HS-5 (cell line): ENCODE results near the gene NTSR1.
"Not testable (repeated sequence)": the region's sequence is repeated elsewhere in the genome, so short reads cannot be mapped to it uniquely, and the experiment has no call there.

Source experiments
- DNase-seq: peaks from one replicate; pipeline ENCODE4 v3.0.0-alpha.2; 2012; ENCODE audit warnings: low read depth

The NTSR1 gene

DNA sequence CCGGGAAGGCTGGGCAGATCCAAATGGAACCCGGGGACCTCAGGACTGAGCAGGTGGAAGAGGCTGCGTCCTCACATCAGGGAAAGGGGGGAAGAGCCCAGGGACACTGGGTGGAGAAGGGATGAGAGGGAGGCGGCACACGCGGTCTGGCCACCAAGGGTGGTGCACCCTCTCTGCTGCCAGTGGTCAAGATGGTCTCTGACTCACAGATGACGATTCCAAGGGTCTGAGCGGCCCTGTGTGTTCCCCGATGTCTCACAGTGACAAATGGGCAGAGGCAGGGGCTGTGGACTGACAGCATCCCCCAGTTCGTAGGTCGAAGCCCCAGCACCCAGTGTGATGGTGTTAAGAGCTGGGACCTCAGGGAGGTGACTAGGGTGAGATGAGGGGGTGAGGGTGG is 34.3 kb upstream of the NTSR1 start:
- no peak for DNase-seq

DNA sequence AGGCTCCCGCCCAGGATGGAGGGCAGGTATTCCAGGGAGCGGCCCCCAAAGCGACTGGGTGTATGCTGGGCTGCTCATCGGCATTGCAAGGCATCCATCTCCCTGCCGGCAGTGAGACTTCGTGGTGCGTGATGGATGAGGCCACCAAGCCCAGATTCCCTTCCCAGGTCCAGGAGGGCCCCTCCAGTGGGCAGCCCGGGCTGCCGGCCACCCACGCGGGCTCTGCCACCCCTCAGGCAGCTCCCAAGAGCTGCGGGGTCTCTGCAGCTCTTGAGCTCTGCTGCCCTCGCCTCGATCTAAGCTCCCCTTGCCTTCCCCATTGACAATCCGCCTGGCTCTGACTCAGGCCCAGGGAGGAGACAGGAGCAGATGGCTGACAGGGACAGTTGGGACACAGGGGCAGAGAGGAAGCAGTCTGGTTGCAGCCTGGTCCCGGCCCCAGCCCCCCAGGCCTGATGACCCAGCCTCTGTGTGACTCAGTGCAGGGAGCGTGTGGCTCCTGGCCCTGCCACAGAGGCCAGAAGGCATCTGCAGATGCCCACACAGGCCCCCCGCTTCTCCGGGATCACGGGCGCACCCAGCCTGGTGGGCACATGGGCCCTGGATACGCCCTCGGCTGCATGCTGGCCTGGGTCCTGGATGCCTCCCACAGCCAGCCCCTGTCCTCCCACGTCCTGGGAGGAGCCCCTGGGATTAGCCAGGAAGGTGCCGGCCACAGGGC is 33.3 kb upstream of the NTSR1 start:
- DNase-seq = no peak

GRCh38 chr20:62675877-62676260 is 32.8 kb upstream of the NTSR1 start:
- no peak for DNase-seq

DNA sequence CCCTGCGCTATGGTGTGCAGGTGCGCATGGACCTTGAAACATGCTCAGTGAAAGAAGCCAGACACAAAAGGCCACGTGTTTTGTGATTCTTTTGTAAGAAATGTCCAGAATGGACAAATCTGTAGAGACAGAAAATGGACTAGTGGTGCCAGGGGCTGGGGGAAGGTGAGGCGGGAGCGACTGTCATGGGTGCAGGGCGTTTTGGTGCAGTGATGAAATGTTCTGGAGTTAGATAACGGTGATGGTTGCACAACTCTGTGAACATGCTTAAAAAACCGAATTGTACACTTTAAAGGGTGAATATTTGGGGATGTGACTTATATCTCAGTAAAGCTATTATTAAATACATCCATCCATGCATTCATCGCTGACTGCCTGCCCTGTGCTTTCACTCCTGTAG is 31.7 kb upstream of the NTSR1 start:
- DNase-seq = no peak

GRCh38 chr20:62677678-62678077 is 31.0 kb upstream of the NTSR1 start:
- no peak for DNase-seq

DNA sequence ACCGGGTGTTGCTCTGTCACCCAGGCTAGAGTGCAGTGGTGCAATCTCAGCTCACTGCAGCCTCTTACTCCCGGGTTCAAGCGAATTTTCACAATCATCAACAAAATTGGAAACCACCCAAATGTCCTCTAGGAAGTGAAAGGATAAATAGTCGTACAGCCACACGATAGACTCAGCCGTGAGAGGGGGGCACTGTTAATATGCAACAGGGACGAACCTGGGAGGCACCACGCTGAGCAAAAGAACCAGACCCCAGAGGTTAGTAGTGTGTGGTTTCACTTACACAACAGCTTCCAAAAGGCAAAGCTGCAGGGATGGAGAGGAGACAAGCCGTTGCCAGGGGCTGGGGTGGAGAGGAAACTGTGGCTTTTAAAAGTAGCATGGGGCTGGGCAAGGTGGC is 30.1 kb upstream of the NTSR1 start:
- DNase-seq = no peak

- no peak for DNase-seq
Measured at GRCh38 chr20:62679978-62680589, 28.6 kb upstream of the NTSR1 start.

GRCh38 chr20:62682912-62683517 is 25.6 kb upstream of the NTSR1 start:
- no peak for DNase-seq

DNA sequence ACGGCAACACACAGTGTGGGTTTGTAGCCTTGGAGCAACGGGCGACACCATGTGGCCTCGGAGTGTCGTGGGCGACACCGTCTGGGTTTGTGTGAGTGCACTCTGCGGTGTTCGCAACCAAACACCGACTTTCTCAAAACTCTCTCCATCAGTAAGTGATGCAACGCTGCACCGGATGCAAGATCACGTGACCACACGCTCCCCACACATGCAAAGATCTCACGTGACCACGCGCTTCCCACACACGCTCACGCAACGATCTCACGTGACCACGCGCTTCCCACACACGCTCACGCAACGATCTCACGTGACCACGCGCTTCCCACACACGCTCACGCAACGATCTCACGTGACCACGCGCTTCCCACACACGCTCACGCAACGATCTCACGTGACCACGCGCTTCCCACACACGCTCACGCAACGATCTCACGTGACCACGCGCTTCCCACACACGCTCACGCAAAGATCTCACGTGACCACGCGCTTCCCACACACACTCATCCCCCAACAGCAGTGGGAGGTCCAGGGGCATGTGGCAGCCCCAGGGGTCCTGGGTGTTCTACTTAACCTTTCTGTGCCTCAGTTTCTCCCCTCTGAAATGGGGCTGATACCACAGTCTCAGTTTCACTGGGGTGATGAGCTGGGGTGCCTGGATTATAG is 24.8 kb upstream of the NTSR1 start:
- DNase-seq = not testable (repeated sequence)

DNA sequence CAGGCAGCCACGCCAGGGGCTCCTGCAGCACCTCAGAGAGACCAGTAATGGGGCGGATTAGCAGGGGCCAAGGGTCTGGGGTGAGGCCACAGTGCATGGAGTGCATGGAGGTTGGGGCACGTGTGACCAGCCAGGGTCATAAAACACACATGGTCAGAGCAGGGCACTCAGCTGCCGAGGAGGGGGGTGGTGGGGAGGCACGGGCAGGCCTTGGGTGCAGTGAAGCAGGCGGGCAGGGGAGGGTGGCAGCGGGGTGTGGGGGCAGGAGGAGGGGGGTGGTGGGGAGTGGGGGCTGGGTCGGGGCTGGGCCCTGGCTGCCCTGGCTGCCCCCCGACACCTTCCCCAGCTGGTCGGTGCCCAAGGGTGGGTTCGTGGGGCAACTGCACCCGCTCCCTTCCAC is 23.7 kb upstream of the NTSR1 start:
- no peak for DNase-seq

GRCh38 chr20:62685781-62686555 is 22.7 kb upstream of the NTSR1 start:
- no peak for DNase-seq

DNA sequence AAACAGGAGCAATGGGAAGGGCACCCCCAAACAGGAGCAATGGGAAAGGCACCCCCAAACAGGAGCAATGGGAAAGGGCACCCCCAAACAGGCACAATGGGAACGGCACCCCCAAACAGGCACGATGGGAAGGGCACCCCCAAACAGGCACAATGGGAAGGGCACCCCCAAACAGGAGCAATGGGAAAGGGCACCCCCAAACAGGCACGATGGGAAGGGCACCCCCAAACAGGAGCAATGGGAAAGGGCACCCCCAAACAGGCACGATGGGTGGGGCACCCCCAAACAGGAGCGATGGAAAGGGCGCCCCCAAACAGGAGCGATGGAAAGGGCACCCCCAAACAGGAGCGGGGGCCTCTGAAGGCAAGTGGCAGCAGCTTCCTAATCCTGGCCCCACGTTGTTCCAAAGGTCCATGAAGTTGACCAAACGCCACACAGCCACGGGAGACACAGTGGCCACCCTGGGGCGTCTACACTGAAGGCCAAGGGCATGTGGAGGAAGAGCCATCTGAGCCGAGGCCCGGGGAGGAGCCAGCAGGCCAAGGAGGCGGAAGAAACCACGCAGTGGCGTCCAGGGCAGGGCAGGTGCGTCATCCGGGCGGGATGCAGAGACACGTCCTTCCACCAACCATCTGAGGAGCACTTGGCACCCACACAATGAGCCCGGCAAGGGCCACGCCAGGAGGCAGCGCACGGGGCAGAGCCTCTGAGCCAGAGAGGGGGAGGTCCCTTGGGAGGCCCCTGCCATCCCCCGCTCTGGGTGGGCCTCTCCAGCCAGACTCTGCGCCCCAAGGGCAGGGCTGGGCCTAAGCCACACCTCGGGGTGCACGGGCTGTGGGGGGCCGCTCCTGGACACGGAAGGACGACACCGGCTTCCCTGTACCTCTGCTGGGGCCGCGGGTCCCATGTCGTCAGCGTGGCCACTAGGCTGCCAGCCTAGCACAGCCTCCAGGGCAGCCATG is 21.5 kb upstream of the NTSR1 start:
- no peak for DNase-seq

DNA sequence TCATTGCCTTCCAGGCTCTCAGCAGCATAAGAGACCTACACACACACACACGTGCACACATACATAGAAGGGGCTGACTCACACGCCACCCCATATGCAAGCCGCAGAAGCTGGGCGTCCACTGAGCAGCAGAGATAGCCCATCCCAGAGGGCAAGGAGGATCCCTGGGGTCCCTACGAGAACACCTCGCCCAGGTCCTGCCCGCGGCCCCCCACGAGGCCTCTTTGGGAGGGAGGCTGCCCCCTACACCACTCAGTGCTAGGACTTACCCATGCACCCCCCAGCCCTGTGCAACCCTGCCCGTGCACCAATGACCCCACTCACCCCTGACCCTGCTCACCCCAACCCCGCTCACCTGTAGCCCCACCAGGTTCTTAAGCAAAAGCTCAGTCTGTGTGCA is 20.6 kb upstream of the NTSR1 start:
- DNase-seq = no peak

GRCh38 chr20:62688855-62689460 is 19.7 kb upstream of the NTSR1 start:
- DNase-seq = no peak

GRCh38 chr20:62689861-62690260 is 18.8 kb upstream of the NTSR1 start:
- no peak for DNase-seq

- DNase-seq = no peak
Measured at GRCh38 chr20:62690261-62690820, 18.3 kb upstream of the NTSR1 start.

DNA sequence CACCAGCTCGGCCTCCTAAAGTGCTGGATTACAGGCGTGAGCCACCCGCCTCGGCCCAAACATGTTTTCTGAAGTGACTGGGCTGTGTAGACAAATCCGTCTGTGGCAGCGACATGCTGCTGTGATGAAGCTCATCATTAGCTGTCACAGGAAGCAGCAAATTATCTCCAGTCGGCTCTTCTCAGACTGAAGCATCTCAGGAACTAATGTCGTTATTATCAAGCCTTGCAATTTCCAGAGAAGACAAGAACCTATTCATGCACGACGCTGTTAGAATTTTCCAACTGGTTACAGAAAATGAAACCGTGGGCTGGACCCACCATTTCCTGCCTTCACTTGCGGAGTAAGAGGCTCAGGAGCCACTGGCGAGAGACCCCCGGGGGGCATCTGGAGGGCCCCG is 17.1 kb upstream of the NTSR1 start:
- no peak for DNase-seq

GRCh38 chr20:62692176-62692575 is 16.5 kb upstream of the NTSR1 start:
- no peak for DNase-seq

GRCh38 chr20:62692801-62693523 is 15.7 kb upstream of the NTSR1 start:
- no peak for DNase-seq

DNA sequence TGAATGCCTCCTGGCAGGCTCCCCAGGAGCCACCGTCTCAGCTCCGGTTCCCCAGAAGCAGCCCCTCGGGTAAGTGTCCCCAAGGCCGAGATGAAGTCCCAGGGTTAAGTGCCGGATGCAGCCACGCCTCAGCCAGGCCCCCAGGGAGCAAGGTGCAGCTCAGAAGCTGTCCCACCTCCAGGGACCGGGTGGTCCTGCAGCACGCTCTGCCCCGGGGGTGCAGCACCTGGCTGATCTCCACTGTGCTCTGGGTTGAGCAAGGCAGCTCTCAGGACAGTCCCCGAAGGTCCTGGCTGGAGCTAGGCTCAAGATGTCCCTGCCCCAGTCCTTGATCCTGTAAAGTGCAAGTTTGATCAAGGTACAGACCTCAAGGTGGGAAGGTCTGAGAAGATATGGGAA is 15.1 kb upstream of the NTSR1 start:
- DNase-seq = no peak
